ENCODE data around the gene THEM4. TPM values are rescaled to one million over a fixed set of nuclear protein-coding genes. Genes with fewer than 3 reads are reported as not detected.

Gene THEM4
- total and polyA plus RNA-seq, 2 of the 8 experiments (the other 6 are each of a cell fraction or from before 2014, with no cell fraction given): 9.9 to 11.2 TPM

- TF ChIP-seq CTBP2 (IDR thresholded peaks at IDR 0.05; ENCODE audit: borderline replicate concordance, insufficient read depth, insufficient read length, low read length): no peak
- no peak for TF ChIP-seq RAD21 (IDR thresholded peaks at IDR 0.05 in 1 of 2, conservative IDR thresholded peaks at IDR 0.05 in 1 of 2; ENCODE audit: low read depth in 2 of 2, low read length in 2 of 2)
- no peak for TF ChIP-seq SUZ12 (IDR thresholded peaks at IDR 0.05; ENCODE audit: low read length)
- no peak for TF ChIP-seq JUND (IDR thresholded peaks at IDR 0.05; ENCODE audit: low read length)
- no peak for TF ChIP-seq ASH2L (IDR thresholded peaks at IDR 0.05; ENCODE audit: low read length)
- no peak for TF ChIP-seq MAX (IDR thresholded peaks at IDR 0.05)
Observed at GRCh38 chr1:151953409-151954094, 44.2 kb upstream of the THEM4 start (continued).
